OCI-LY7 (cell line): ENCODE measurements around the gene PRPF38B. TPM values are rescaled to one million over a fixed set of nuclear protein-coding genes. Genes with fewer than 3 reads are reported as not detected.

Experiments
- BruUV-seq: library from RNA; stranded (reverse); fragments of 400-500 nt; replicated peaks from 2 replicates; lab custom pipeline; 2021; lab: Mats Ljungman, UMichigan
- CTCF ChIA-PET: fragments of 300-600 bp; sonication (Branson Sonifier 250); formaldehyde crosslinking; loops from one replicate; lab custom pipeline; 2022; ENCODE audit warnings: antibody characterized with exemption; ENCODE audit not compliant: unreplicated experiment; lab: Charles Lee
- POLR2A ChIA-PET: fragments of 300-600 bp; sonication (Branson Sonifier 250); formaldehyde crosslinking; loops from one replicate; lab custom pipeline; 2022; ENCODE audit warnings: antibody characterized with exemption; lab: Charles Lee
- DNase-seq: peaks from one replicate; pipeline ENCODE4 v3.0.0-alpha.2; 2015; ENCODE audit warnings: low spot score
- H2AFZ ChIP-seq: fragments of 200-600 bp; sonication (generic), shearing (Covaris generic); 2 replicates; pipeline ENCODE4 v1.6.1; 2014; ENCODE audit warnings: mild to moderate bottlenecking, antibody characterized with exemption, low read length, moderate library complexity
- H3K27ac ChIP-seq: fragments of 200-600 bp; sonication (generic); 2 replicates; pipeline ENCODE4 v1.5.1; 2014; ENCODE audit warnings: mixed run types, low read depth, mild to moderate bottlenecking, moderate library complexity, low read length, inconsistent platforms; ENCODE audit not compliant: poor library complexity, severe bottlenecking
- H3K36me3 ChIP-seq: fragments of 200-600 bp; sonication (generic); 2 replicates; pipeline ENCODE4 v1.6.1; 2014; ENCODE audit warnings: mild to moderate bottlenecking, antibody characterized with exemption, low read length, moderate library complexity, mixed read lengths; ENCODE audit not compliant: insufficient read depth
- H3K4me1 ChIP-seq: fragments of 200-600 bp; sonication (generic); 2 replicates; pipeline ENCODE4 v1.5.1; 2014; ENCODE audit warnings: mild to moderate bottlenecking, low read length; ENCODE audit not compliant: insufficient read depth, poor library complexity, severe bottlenecking
- H3K4me2 ChIP-seq: fragments of 200-600 bp; sonication (generic); 2 replicates; pipeline ENCODE4 v1.6.1; 2014; ENCODE audit warnings: mild to moderate bottlenecking, low read length
- H3K4me3 ChIP-seq: fragments of 200-600 bp; sonication (generic); 2 replicates; pipeline ENCODE4 v1.5.1; 2014; ENCODE audit warnings: mild to moderate bottlenecking, low read depth, low read length; ENCODE audit not compliant: poor library complexity, severe bottlenecking
- H3K79me2 ChIP-seq: fragments of 200-600 bp; sonication (generic); 2 replicates; pipeline ENCODE4 v1.6.1; 2016; ENCODE audit warnings: low read depth, mild to moderate bottlenecking, low read length, moderate library complexity, mixed read lengths; ENCODE audit not compliant: insufficient read depth
- H3K9me2 ChIP-seq: fragments of 200-600 bp; sonication (generic); 2 replicates; pipeline ENCODE4 v1.6.1; 2016; ENCODE audit warnings: mild to moderate bottlenecking, low read length, mixed read lengths; ENCODE audit not compliant: insufficient read depth
- H3K9me3 ChIP-seq: fragments of 200-600 bp; sonication (generic); 2 replicates; pipeline ENCODE4 v1.6.1; 2014; ENCODE audit warnings: mild to moderate bottlenecking, mixed run types, low read length, mixed read lengths
- H4K20me1 ChIP-seq: fragments of 200-600 bp; sonication (generic); 2 replicates; pipeline ENCODE4 v1.6.1; 2014; ENCODE audit warnings: mild to moderate bottlenecking, antibody characterized with exemption, low read length, moderate library complexity, mixed read lengths; ENCODE audit not compliant: insufficient read depth
- EZH2phosphoT487 ChIP-seq: fragments of 200-600 bp; sonication (generic); IDR thresholded peaks from 2 replicates; pipeline ENCODE4 v1.6.1; 2018; ENCODE audit warnings: low read depth, borderline replicate concordance, mild to moderate bottlenecking, mixed run types, antibody characterized with exemption, low read length, moderate library complexity, mixed read lengths
- intact Hi-C: fragments of 100-400 bp; cut with micrococcal nuclease; formaldehyde crosslinking; loops from one replicate; pipeline ENCODE4 v1.10.0; 2022; ENCODE audit not compliant: unreplicated experiment
- total RNA-seq, 2 experiments: library from RNA; depleted of rRNA in 1 of 2; stranded (reverse); fragments of >200 nt in 1 of 2; shearing (Covaris generic) in 1 of 2; gene quantifications; 2 replicates each; pipeline ENCODE4 v1.2.3, GENCODE V29; 2014 to 2022
- TF ChIP-seq, protein P1 (sequence below): fragments of 200-600 bp; sonication (generic); conservative IDR thresholded peaks from 2 replicates; pipeline ENCODE4 v1.5.1; 2014; ENCODE audit warnings: mild to moderate bottlenecking, antibody characterized with exemption, low read length, moderate library complexity, mixed read lengths

Gene PRPF38B
- total RNA-seq, 2 experiments from 2014 or later = 47.4 to 73.8 TPM

- H3K9me3 ChIP-seq = no peaks in the 10 kb centered on the region
- BruUV-seq = no TSS peak
Measured at GRCh38 chr1:108718927-108719655, 27.0 kb downstream of the PRPF38B start.

GRCh38 chr1:108719656-108720435, 27.7 kb downstream of the PRPF38B start:
- no peaks in the 10 kb centered on the region for H3K36me3 ChIP-seq
- no peaks in the 10 kb centered on the region for H3K79me2 ChIP-seq
- no peaks in the 10 kb centered on the region for H3K9me2 ChIP-seq
- no peak overlapping the region for H3K4me2 ChIP-seq
- H3K9me3 ChIP-seq = no peaks in the 10 kb centered on the region
- CTCF ChIA-PET = no interaction called here
- no TSS peak for BruUV-seq
- no peaks in the 10 kb centered on the region for H3K4me1 ChIP-seq
- intact Hi-C loops = no loop called here
- POLR2A ChIA-PET = interaction anchor here (0.6 kb wide), 1 partner anchor 540 kb away, joined by 5 read pairs; no protein-coding TSS in a partner anchor
- no peak for DNase-seq
- H3K4me3 ChIP-seq = no peak overlapping the region
- no peak overlapping the region for H2AFZ ChIP-seq
- H4K20me1 ChIP-seq = no peaks in the 10 kb centered on the region
- H3K27ac ChIP-seq = no peak overlapping the region
- TF ChIP-seq, protein P1, sequence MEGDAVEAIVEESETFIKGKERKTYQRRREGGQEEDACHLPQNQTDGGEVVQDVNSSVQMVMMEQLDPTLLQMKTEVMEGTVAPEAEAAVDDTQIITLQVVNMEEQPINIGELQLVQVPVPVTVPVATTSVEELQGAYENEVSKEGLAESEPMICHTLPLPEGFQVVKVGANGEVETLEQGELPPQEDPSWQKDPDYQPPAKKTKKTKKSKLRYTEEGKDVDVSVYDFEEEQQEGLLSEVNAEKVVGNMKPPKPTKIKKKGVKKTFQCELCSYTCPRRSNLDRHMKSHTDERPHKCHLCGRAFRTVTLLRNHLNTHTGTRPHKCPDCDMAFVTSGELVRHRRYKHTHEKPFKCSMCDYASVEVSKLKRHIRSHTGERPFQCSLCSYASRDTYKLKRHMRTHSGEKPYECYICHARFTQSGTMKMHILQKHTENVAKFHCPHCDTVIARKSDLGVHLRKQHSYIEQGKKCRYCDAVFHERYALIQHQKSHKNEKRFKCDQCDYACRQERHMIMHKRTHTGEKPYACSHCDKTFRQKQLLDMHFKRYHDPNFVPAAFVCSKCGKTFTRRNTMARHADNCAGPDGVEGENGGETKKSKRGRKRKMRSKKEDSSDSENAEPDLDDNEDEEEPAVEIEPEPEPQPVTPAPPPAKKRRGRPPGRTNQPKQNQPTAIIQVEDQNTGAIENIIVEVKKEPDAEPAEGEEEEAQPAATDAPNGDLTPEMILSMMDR = no peak
- no peak for TF ChIP-seq EZH2phosphoT487

More at GRCh38 chr1:108718927-108719655, 27.0 kb downstream of the PRPF38B start:
- Histone ChIP-seq H3K4me3 (no peak overlapping the region), H3K36me3 (no peaks in the 10 kb centered on the region), H3K4me1 (no peaks in the 10 kb centered on the region), H4K20me1 (no peaks in the 10 kb centered on the region), H3K9me2 (no peaks in the 10 kb centered on the region), H3K4me2 (no peak overlapping the region), H3K79me2 (no peaks in the 10 kb centered on the region), H3K27ac (no peak overlapping the region), H2AFZ (no peak overlapping the region)
- no peak for TF ChIP-seq EZH2phosphoT487
- TF ChIP-seq, protein P1 = no peak
- ChIA-PET CTCF (interaction anchor here (0.6 kb wide), 1 partner anchor 12 kb away, joined by 3 read pairs; no protein-coding TSS in a partner anchor), POLR2A (interaction anchor here (1.0 kb wide), 1 partner anchor 60 kb away, joined by 4 read pairs; no protein-coding TSS in a partner anchor)
- no peak for DNase-seq
- intact Hi-C loops = no loop called here
